ENCODE results near the gene LOXL3. TPM values are rescaled to one million over a fixed set of nuclear protein-coding genes. Genes with fewer than 3 reads are reported as not detected.
A peak's percentile ranks its signal among the peaks of the same experiment; 100 is the strongest.

Gene LOXL3
- total and polyA plus RNA-seq, 3 experiments from 2014 or later = 0.08 to 1.2 (median 0.77) TPM

DNA sequence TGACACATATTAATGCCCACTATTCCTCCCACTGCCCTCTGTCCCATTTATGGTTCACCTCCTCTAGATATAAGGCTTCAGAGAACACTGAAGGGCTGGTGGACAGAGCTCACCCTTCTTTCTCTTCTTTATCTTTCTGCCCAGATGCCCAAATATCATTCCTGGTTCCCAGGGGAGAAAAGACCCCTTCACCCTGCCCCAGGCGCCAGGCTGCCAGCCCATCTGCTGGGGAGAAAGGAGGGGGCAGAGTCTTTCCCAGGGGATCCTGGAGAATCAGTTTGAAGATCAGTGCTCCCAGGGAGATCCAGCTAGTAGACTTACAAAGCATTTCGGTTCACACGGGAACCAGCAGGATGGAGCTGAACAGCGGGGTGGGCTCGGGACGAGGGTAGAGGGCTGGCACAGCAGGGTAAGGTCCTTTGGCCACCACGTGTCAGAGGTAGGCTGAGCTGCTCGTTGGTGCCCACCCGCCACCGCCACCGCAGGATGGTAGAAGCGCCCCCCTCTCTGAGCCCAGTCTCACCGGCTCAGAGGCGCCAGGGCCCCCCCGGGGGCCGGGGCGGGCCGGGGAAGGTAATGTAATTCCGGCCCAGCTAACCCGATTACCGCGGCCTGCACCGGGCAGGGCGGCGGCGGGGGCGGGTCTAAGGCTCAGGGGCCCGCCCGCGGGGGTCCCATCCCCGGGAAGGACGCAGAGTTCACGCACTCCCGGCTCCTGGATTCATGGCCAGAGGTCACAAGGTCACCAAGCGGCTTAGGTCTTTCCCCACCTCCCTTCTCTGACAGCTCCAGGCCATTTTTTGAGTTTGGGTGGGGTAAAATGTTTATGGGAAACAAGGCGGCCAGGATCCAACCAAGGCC lies 40.8 kb downstream of the LOXL3 start:
- Histone ChIP-seq H3K4me1 (ENCODE audit: insufficient read depth, low read length) (peaks cover 38% of the 10 kb centered on the region), H3K4me3 (ENCODE audit: low read length) (no peak overlapping the region), H3K27me3 (ENCODE audit: insufficient read depth, low read length, poor library complexity, severe bottlenecking) (peaks cover 49% of the 10 kb centered on the region), H3K9me3 (ENCODE audit: low read length) (no peaks in the 10 kb centered on the region), H3K27ac (ENCODE audit: low read depth, low read length) (no peak overlapping the region), H3K36me3 (ENCODE audit: insufficient read depth, low read length) (no peaks in the 10 kb centered on the region)
- Mint-ChIP-seq H3K9me3 (no peaks in the 10 kb centered on the region), H3K27ac (peak overlapping the region in 1 of 8 donors; percentile 29), H3K36me3 (peaks cover 0 to 2% (median 0%) of the 10 kb centered on the region in 3 donors), H3K4me3 (peak overlapping the region in 5 of 7 donors; percentile 41 to 80 (median 47)), H3K27me3 (peaks cover 46 to 59% of the 10 kb centered on the region in 2 donors), H3K4me1 (peaks cover 24 to 42% (median 25%) of the 10 kb centered on the region in 3 donors)
- DNase-seq = no peak
- ChIA-PET CTCF (no interaction called here), POLR2A (interaction anchor here (0.6 to 1.5 kb wide), 2 partner anchors 9 to 16 kb away, joined by 3 to 7 read pairs; partner anchors contain the start of gene AUP1)

DNA sequence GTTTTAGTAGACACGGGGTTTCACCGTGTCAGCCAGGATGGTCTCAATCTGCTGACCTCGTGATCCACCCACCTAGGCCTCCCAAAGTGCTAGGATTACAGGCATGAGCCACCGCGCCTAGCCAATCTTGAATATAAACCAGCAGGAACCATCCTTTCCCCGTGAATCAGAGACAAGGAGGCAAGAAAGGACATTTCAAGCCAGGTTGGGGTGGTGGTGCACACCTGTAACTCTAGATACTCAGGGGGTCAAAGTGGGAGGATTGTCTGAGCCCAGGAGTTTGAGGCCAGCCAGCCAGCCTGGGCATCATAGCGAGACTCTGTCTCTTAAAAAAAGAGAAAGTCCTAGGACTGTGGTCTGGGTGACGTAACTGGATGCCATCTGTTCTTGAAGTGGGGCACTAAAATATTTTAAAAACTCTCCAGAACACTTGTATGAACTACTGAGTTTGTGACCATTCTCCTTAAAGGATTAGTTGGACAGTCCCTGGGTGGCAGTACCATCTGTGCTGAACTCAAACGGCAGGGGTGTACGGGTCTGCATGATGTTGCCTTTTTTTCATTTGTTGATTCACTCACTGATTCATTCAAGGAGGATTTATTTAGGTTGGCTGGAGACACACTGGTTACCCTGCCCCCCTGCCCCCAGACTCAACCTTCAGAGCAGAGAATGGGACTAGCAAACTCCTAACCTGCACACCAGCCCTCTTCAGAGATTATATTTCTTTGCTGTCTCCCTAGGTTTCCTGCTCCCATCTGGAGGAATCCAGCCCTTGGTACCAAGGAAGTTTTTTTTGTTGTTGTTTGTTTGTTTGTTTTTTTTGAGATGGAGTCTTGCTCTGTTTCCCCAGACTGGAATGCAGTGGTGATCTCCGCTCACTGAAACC lies 42.4 kb downstream of the LOXL3 start:
- H3K4me3 ChIP-seq (ENCODE audit: low read length) = no peak overlapping the region
- H3K4me1 ChIP-seq (ENCODE audit: insufficient read depth, low read length) = peaks cover 42% of the 10 kb centered on the region
- DNase-seq = no peak
- ChIA-PET CTCF (interaction anchor here (1.0 to 1.6 kb wide), 2 partner anchors 11 to 20 kb away, joined by 3 to 5 read pairs; no protein-coding TSS in a partner anchor), POLR2A (interaction anchor here (0.7 kb wide), 1 partner anchor 35 kb away, joined by 7 read pairs; no protein-coding TSS in a partner anchor)
- peaks cover 0 to 4% (median 0%) of the 10 kb centered on the region in 5 donors for H3K9me3 Mint-ChIP-seq
- H3K27ac ChIP-seq (ENCODE audit: low read depth, low read length) = no peak overlapping the region
- H3K4me3 Mint-ChIP-seq = peak overlapping the region in 2 of 7 donors; percentile 56 to 72
- peaks cover 34% of the 10 kb centered on the region for H3K27me3 ChIP-seq (ENCODE audit: insufficient read depth, low read length, poor library complexity, severe bottlenecking)
- H3K27ac Mint-ChIP-seq = peak overlapping the region in 1 of 8 donors; percentile 31
- H3K36me3 ChIP-seq (ENCODE audit: insufficient read depth, low read length) = no peaks in the 10 kb centered on the region
- peaks cover 30 to 50% (median 33%) of the 10 kb centered on the region in 3 donors for H3K4me1 Mint-ChIP-seq
- peaks cover 37 to 47% of the 10 kb centered on the region in 2 donors for H3K27me3 Mint-ChIP-seq
- peaks cover 7 to 14% (median 7%) of the 10 kb centered on the region in 3 donors for H3K36me3 Mint-ChIP-seq
- H3K9me3 ChIP-seq (ENCODE audit: low read length) = no peaks in the 10 kb centered on the region

DNA sequence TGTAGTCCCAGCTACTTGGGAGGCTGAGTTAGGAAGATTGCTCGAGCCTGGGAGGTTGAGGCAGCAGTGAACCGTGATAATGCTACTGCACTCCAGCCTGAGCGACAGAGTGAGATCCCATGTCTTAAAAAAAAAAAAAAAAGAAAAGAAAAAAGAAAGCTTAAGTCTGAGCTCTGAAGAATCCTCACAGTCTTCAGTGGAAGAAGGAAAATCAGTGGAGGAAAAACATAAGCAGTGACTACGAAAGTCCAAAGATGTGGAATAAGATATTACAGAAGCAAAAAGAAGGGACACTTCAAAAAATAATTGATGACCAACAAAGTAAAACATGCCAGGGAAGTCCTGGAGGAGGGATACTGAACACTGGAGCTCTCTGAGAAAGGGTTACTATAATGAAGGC lies 43.5 kb downstream of the LOXL3 start:
- no peaks in the 10 kb centered on the region for H3K9me3 ChIP-seq (ENCODE audit: low read length)
- H3K4me3 Mint-ChIP-seq = peak overlapping the region in 1 of 7 donors; percentile 1
- H3K36me3 Mint-ChIP-seq = peaks cover 7 to 20% (median 14%) of the 10 kb centered on the region in 3 donors
- H3K4me3 ChIP-seq (ENCODE audit: low read length) = no peak overlapping the region
- no peak for DNase-seq
- CTCF ChIA-PET = interaction anchor here (1.0 to 1.7 kb wide), 4 partner anchors 9 to 52 kb away, joined by 3 to 7 read pairs (median 4); partner anchors contain the start of genes CCDC142, TTC31 and WBP1
- H3K4me1 ChIP-seq (ENCODE audit: insufficient read depth, low read length) = peaks cover 41% of the 10 kb centered on the region
- H3K27ac ChIP-seq (ENCODE audit: low read depth, low read length) = no peak overlapping the region
- H3K27me3 ChIP-seq (ENCODE audit: insufficient read depth, low read length, poor library complexity, severe bottlenecking) = peaks cover 25% of the 10 kb centered on the region
- H3K27me3 Mint-ChIP-seq = peaks cover 31 to 48% of the 10 kb centered on the region in 2 donors
- H3K36me3 ChIP-seq (ENCODE audit: insufficient read depth, low read length) = peaks cover 2% of the 10 kb centered on the region
- H3K9me3 Mint-ChIP-seq = peaks cover 0 to 4% (median 0%) of the 10 kb centered on the region in 5 donors
- POLR2A ChIA-PET = interaction anchor here (0.6 to 1.0 kb wide), 2 partner anchors 20 to 37 kb away, joined by 3 read pairs; partner anchors contain the start of gene HTRA2
- peaks cover 31 to 49% (median 36%) of the 10 kb centered on the region in 3 donors for H3K4me1 Mint-ChIP-seq
- no peak overlapping the region for H3K27ac Mint-ChIP-seq

GRCh38 chr2:74507926-74508520 lies 45.7 kb downstream of the LOXL3 start:
- Mint-ChIP-seq H3K36me3 (peaks cover 10 to 33% (median 24%) of the 10 kb centered on the region in 3 donors), H3K27me3 (peaks cover 35 to 57% of the 10 kb centered on the region in 2 donors), H3K27ac (peak overlapping the region; percentile 95 to 100 (median 100)), H3K4me3 (peak overlapping the region; percentile 95 to 100 (median 100)), H3K4me1 (peaks cover 36 to 59% (median 52%) of the 10 kb centered on the region in 3 donors), H3K9me3 (peaks cover 0 to 4% (median 0%) of the 10 kb centered on the region in 5 donors)
- Histone ChIP-seq H3K4me1 (ENCODE audit: insufficient read depth, low read length) (peaks cover 33% of the 10 kb centered on the region), H3K27ac (ENCODE audit: low read depth, low read length) (peak overlapping the region; percentile 96), H3K9me3 (ENCODE audit: low read length) (no peaks in the 10 kb centered on the region), H3K27me3 (ENCODE audit: insufficient read depth, low read length, poor library complexity, severe bottlenecking) (peaks cover 6% of the 10 kb centered on the region), H3K4me3 (ENCODE audit: low read length) (peak overlapping the region; percentile 100), H3K36me3 (ENCODE audit: insufficient read depth, low read length) (peaks cover 9% of the 10 kb centered on the region)
- CTCF ChIA-PET = interaction anchor here (1.4 to 2.4 kb wide), 2 partner anchors 23 to 27 kb away, joined by 3 to 7 read pairs; no protein-coding TSS in a partner anchor
- DNase-seq = no peak
- POLR2A ChIA-PET = interaction anchor here (0.5 to 1.9 kb wide), 3 partner anchors 8 to 298 kb away, joined by 3 to 10 read pairs (median 4); partner anchors contain the start of genes AUP1 and HTRA2

DNA sequence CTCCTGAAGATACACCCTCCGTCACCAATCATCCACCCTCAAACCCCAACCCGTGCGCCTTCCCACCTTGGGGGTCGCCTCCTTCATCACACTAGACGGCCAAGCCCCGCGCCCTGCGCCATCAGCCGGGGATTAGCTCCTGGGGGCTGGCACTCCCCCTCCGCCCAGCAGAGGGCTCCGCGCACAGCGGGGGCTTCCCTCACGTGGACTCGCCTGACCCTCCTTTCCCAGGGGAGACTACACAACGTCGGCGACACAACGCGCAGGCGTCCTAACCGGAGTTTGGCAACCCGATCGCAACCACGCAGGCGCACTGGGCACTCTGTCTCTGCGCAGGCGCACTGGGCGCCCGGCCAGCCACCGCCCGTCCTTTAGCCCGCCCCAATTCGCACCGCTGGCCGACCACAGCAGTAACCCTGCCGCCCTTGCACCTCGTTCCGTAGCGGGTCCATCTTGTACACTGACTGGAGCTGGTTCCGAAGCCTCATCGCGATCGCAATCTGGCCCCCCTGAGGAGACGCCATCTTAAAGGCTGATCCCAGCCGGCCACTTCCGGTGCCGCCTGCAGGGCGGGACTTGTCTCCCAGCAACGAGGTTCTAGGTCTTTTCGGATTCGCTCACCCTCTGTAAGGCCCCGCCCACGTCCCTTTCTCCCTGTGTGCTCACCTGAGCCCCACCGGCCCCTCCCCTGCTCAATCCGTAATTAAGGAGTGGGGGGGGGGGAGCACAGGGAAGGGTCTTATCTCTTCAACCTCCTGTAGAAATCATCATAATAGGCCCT lies 46.4 kb downstream of the LOXL3 start, which contains the start of gene PCGF1:
Gene PCGF1, minus strand, starts transcription at position 551 of the 781 bp plus-strand sequence. Its CDS starts 27 bp downstream, at position 524.
- Histone ChIP-seq H3K4me3 (ENCODE audit: low read length) (peak within 1 kb of the TSS; percentile 100), H3K27ac (ENCODE audit: low read depth, low read length) (peak within 1 kb of the TSS; percentile 96), H3K36me3 (ENCODE audit: insufficient read depth, low read length) (peaks cover 9% of the 10 kb centered on the region), H3K27me3 (ENCODE audit: insufficient read depth, low read length, poor library complexity, severe bottlenecking) (peaks cover 9% of the 10 kb centered on the region), H3K9me3 (ENCODE audit: low read length) (no peaks in the 10 kb centered on the region), H3K4me1 (ENCODE audit: insufficient read depth, low read length) (peaks cover 38% of the 10 kb centered on the region)
- Mint-ChIP-seq H3K4me3 (peak within 1 kb of the TSS; percentile 95 to 100 (median 100)), H3K9me3 (peaks cover 0 to 4% (median 0%) of the 10 kb centered on the region in 5 donors), H3K27ac (peak within 1 kb of the TSS; percentile 95 to 100 (median 100)), H3K4me1 (peaks cover 40 to 63% (median 59%) of the 10 kb centered on the region in 3 donors), H3K27me3 (peaks cover 31 to 57% of the 10 kb centered on the region in 2 donors), H3K36me3 (peaks cover 10 to 33% (median 24%) of the 10 kb centered on the region in 3 donors)
- DNase-seq = peak; percentile 97 to 99 (median 98)
- POLR2A ChIA-PET = interaction anchor here (0.5 to 1.9 kb wide), 4 partner anchors 9 to 297 kb away, joined by 3 to 10 read pairs (median 4); partner anchors contain the start of genes AUP1, HTRA2 and WBP1
- CTCF ChIA-PET = interaction anchor here (1.2 to 2.4 kb wide), 4 partner anchors 24 to 35 kb away, joined by 3 to 7 read pairs (median 4); partner anchors contain the start of genes CCDC142, MRPL53 and TTC31

DNA sequence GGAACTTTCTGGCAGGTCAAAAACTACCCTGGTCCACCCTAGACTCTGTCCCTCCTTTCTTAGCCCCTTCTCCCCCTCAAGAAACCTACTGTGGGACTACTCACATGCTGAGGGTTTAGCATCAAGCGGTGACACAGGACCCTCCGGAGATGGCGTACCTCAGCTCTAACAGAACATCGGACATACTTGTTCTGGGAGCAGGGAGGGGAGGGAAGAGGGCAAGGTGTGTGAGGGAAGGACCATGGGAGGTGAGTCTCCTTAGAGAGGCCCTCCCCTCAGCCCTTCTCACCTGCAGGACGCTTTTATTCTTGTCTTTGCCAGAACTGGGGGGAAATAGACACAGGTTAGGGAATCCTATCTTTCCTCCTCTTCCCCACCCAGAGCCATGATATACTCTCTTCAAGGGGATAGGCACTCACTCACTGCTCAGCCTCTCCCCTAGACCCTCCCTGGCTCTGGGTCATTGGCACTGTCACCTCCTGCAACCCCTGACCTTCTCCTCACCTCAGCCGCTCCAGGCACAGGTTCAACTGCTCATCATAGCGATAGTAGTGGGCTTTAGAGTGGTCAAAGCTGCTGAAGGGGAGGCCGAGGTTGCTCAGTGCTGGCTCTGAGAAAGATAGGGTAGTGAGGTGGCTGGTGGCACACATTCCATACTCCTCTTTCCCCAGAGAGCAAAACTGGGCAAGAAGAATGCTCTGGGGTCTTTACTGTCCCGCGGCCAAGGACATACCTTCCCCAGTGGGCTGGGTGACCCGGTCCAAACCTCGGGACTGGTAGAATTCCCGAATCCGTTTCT lies 48.1 kb downstream of the LOXL3 start:
- H3K9me3 Mint-ChIP-seq = peaks cover 0 to 4% (median 0%) of the 10 kb centered on the region in 5 donors
- peaks cover 9% of the 10 kb centered on the region for H3K36me3 ChIP-seq (ENCODE audit: insufficient read depth, low read length)
- no peak overlapping the region for H3K4me3 ChIP-seq (ENCODE audit: low read length)
- peaks cover 38% of the 10 kb centered on the region for H3K4me1 ChIP-seq (ENCODE audit: insufficient read depth, low read length)
- H3K27ac Mint-ChIP-seq = peak overlapping the region in 2 of 8 donors; percentile 50 to 54
- ChIA-PET CTCF (interaction anchor here (1.2 to 2.1 kb wide), 3 partner anchors 10 to 33 kb away, joined by 3 to 6 read pairs (median 4); partner anchors contain the start of genes CCDC142, MRPL53 and TTC31), POLR2A (interaction anchor here (0.9 to 2.4 kb wide), 3 partner anchors 7 to 33 kb away, joined by 3 to 7 read pairs (median 3); partner anchors contain the start of gene MRPL53)
- H3K4me3 Mint-ChIP-seq = peak overlapping the region in 5 of 7 donors; percentile 25 to 100 (median 59)
- peaks cover 10% of the 10 kb centered on the region for H3K27me3 ChIP-seq (ENCODE audit: insufficient read depth, low read length, poor library complexity, severe bottlenecking)
- no peak overlapping the region for H3K27ac ChIP-seq (ENCODE audit: low read depth, low read length)
- DNase-seq = no peak
- no peaks in the 10 kb centered on the region for H3K9me3 ChIP-seq (ENCODE audit: low read length)
- peaks cover 29 to 62% of the 10 kb centered on the region in 2 donors for H3K27me3 Mint-ChIP-seq
- peaks cover 44 to 68% (median 64%) of the 10 kb centered on the region in 3 donors for H3K4me1 Mint-ChIP-seq
- H3K36me3 Mint-ChIP-seq = peaks cover 10 to 33% (median 24%) of the 10 kb centered on the region in 3 donors
